Fibroblast of lung (primary cell): Measurements from ENCODE around the gene B3GALT5. TPM values are rescaled to one million over a fixed set of nuclear protein-coding genes. Genes with fewer than 3 reads are reported as not detected.

ENCODE experiments used
- DNase-seq, 2 donors: peaks; one replicate each; pipeline versions ENCODE4 v3.0.0 to v3.0.0-alpha.2; 2010; ENCODE audit warnings: low read depth in 2 of 2
- H2AFZ ChIP-seq: 2 replicates; pipeline ENCODE4 v1.5.1; 2012; ENCODE audit warnings: low read length, control low read depth, inconsistent platforms
- H3K27ac ChIP-seq: 2 replicates; pipeline ENCODE4 v1.5.1; 2011; ENCODE audit warnings: low read length, control low read depth; ENCODE audit not compliant: insufficient read depth
- H3K27me3 ChIP-seq: 2 replicates; pipeline ENCODE4 v1.5.1; 2011; ENCODE audit warnings: mild to moderate bottlenecking, low read length; ENCODE audit not compliant: control insufficient read depth, insufficient read depth
- H3K36me3 ChIP-seq: 2 replicates; pipeline ENCODE4 v1.5.1; 2011; ENCODE audit warnings: low read length; ENCODE audit not compliant: control insufficient read depth, insufficient read depth
- H3K4me1 ChIP-seq: 2 replicates; pipeline ENCODE4 v1.5.1; 2011; ENCODE audit warnings: low read length; ENCODE audit not compliant: control insufficient read depth, insufficient read depth; ENCODE audit errors: extremely low read depth
- H3K4me2 ChIP-seq: 2 replicates; pipeline ENCODE4 v1.5.1; 2011; ENCODE audit warnings: low read length, control low read depth; ENCODE audit not compliant: insufficient read depth; ENCODE audit errors: extremely low read depth
- H3K4me3 ChIP-seq, 4 experiments: fragments of 200-600 bp in 1 of 4; sonication (generic) in 1 of 4; replicated peaks in 1 of 4; 2 replicates each; pipeline ENCODE4 v1.5.1; 2011 to 2016; ENCODE audit warnings: low read length in 4 of 4, low read depth in 3 of 4, mild to moderate bottlenecking in 3 of 4, control low read depth in 2 of 4, inconsistent platforms in 1 of 4, mixed read lengths in 1 of 4; ENCODE audit not compliant: insufficient read depth in 1 of 4; ENCODE audit errors: control extremely low read depth in 1 of 4
- H3K79me2 ChIP-seq: 2 replicates; pipeline ENCODE4 v1.5.1; 2012; ENCODE audit warnings: mild to moderate bottlenecking, low read length, inconsistent platforms; ENCODE audit not compliant: control insufficient read depth, insufficient read depth
- H3K9ac ChIP-seq: 2 replicates; pipeline ENCODE4 v1.5.1; 2011; ENCODE audit warnings: mild to moderate bottlenecking, low read length, control low read depth; ENCODE audit not compliant: insufficient read depth
- H3K9me3 ChIP-seq: 2 replicates; pipeline ENCODE4 v1.5.1; 2012; ENCODE audit warnings: low read depth, low read length; ENCODE audit not compliant: control insufficient read depth, insufficient read depth
- H4K20me1 ChIP-seq: 2 replicates; pipeline ENCODE4 v1.5.1; 2011; ENCODE audit warnings: low read length; ENCODE audit not compliant: control insufficient read depth, insufficient read depth; ENCODE audit errors: extremely low read depth
- EZH2 ChIP-seq: IDR thresholded peaks from 2 replicates; pipeline ENCODE4 v1.5.1; 2012; ENCODE audit warnings: low read length, control low read depth, mild to moderate bottlenecking; ENCODE audit errors: missing control alignments
- polyA plus RNA-seq, 2 donors: library from polyadenylated mRNA; depleted of rRNA in 1 of 2; stranded (reverse) in 1 of 2; unstranded in 1 of 2; fragments of >200 nt; gene quantifications; 2 replicates each; pipeline ENCODE4 v1.2.1, GENCODE V29; 2011 to 2012; ENCODE audit warnings: missing spikeins in 1 of 2
- total RNA-seq: library from RNA; depleted of rRNA; stranded (reverse); fragments of >200 nt; gene quantifications from 2 replicates; pipeline ENCODE4 v1.2.1, GENCODE V29; 2014
- TF ChIP-seq, protein P1 (sequence below), 2 donors: IDR thresholded peaks in 1 of 2; conservative IDR thresholded peaks in 1 of 2; 1 replicate in 1 of 2; 2 replicates in 1 of 2; pipeline ENCODE4 v1.5.1; 2011 to 2012; ENCODE audit warnings: low read length in 2 of 2, control low read depth in 1 of 2, inconsistent platforms in 1 of 2, low read depth in 1 of 2, mild to moderate bottlenecking in 1 of 2

B3GALT5 gene
- total and polyA plus RNA-seq, 2 donors (not counting 1 experiment from before 2014, with no cell fraction given) = under 0.01 TPM

DNA sequence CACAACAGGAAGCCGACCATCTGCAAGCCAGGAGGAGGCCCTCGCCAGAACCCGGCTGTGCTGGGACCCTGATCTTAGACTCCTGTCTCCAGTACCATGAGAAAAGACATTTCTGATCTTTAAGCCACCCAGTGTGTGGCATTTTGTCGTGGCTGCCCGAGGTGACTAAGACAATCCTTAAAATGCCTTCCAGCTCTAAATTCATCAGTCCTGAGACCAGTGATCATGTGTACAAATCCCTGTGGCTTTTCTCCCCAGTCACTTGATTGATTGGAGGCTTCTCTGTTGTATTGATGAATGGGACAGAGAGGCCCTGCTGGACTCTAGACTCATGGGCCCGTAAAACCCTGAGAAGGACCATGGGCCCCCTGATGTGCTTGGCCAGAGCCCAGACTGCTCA lies 36.1 kb downstream of the B3GALT5 start:
- no peak for TF ChIP-seq EZH2
- TF ChIP-seq, protein P1, sequence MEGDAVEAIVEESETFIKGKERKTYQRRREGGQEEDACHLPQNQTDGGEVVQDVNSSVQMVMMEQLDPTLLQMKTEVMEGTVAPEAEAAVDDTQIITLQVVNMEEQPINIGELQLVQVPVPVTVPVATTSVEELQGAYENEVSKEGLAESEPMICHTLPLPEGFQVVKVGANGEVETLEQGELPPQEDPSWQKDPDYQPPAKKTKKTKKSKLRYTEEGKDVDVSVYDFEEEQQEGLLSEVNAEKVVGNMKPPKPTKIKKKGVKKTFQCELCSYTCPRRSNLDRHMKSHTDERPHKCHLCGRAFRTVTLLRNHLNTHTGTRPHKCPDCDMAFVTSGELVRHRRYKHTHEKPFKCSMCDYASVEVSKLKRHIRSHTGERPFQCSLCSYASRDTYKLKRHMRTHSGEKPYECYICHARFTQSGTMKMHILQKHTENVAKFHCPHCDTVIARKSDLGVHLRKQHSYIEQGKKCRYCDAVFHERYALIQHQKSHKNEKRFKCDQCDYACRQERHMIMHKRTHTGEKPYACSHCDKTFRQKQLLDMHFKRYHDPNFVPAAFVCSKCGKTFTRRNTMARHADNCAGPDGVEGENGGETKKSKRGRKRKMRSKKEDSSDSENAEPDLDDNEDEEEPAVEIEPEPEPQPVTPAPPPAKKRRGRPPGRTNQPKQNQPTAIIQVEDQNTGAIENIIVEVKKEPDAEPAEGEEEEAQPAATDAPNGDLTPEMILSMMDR (conservative IDR thresholded peaks at IDR 0.05 in 1 of 2, IDR thresholded peaks at IDR 0.05 in 1 of 2; ENCODE audit: low read depth in 1 of 2, low read length in 2 of 2) = no peak
- H3K27me3 ChIP-seq = no peaks in the 10 kb centered on the region
- no peaks in the 10 kb centered on the region for H3K4me1 ChIP-seq
- H3K79me2 ChIP-seq = no peaks in the 10 kb centered on the region
- no peak overlapping the region for H3K4me2 ChIP-seq
- no peaks in the 10 kb centered on the region for H3K36me3 ChIP-seq
- H3K4me3 ChIP-seq = no peak overlapping the region
- DNase-seq = no peak
- H2AFZ ChIP-seq = no peak overlapping the region
- H3K9me3 ChIP-seq = no peaks in the 10 kb centered on the region
- H3K27ac ChIP-seq = no peak overlapping the region
- no peak overlapping the region for H3K9ac ChIP-seq
- no peaks in the 10 kb centered on the region for H4K20me1 ChIP-seq

DNA sequence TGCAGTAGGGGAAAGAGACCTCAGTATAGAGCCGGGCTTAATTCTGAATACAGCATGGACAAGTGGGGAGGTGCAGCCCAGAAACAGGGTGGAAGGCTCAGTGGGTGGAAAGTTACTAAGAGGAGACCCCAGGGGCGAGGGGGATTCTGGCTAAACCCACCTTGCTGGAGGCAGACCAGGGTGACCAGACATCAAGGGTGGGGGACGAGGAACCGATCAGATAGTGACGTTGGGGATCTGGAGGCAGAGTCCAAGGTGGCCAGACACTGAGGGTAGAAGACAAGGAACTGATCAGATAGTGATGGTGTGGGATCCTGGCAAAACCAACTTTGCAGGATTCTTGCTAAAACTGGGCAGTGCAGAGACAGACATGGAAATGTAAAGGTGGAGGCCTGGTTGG lies 36.8 kb downstream of the B3GALT5 start:
- Histone ChIP-seq H4K20me1 (no peaks in the 10 kb centered on the region), H3K4me1 (no peaks in the 10 kb centered on the region), H3K27ac (no peak overlapping the region), H3K27me3 (no peaks in the 10 kb centered on the region), H3K4me2 (no peak overlapping the region), H3K9ac (no peak overlapping the region), H3K79me2 (no peaks in the 10 kb centered on the region), H2AFZ (no peak overlapping the region), H3K36me3 (no peaks in the 10 kb centered on the region), H3K9me3 (no peaks in the 10 kb centered on the region), H3K4me3 (no peak overlapping the region)
- TF ChIP-seq EZH2 = no peak
- TF ChIP-seq, protein P1 (conservative IDR thresholded peaks at IDR 0.05 in 1 of 2, IDR thresholded peaks at IDR 0.05 in 1 of 2; ENCODE audit: low read depth in 1 of 2, low read length in 2 of 2) = no peak
- no peak for DNase-seq

DNA sequence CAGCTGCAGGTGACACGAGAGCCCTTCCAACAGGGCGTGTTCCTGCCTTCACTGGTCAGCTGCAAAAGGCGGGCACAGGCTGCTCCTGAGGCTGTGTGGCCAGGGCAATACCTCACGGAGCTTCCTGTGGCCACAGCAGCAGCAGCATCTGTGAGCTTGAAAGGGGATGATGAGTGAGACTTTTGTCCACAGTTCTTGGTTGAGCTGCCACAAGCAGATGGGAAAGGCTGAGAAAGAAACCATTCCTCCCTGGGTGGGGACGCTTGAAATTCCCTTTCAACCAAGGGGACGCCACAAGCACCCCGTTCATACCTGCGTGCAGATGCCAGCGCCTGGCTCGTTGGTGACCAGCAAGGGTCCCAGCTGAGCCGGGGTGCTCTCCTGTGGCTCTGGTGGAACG lies 37.6 kb downstream of the B3GALT5 start:
- Histone ChIP-seq H4K20me1 (no peaks in the 10 kb centered on the region), H3K9me3 (no peaks in the 10 kb centered on the region), H3K4me3 (no peak overlapping the region), H3K79me2 (no peaks in the 10 kb centered on the region), H3K4me1 (no peaks in the 10 kb centered on the region), H3K4me2 (no peak overlapping the region), H3K27me3 (no peaks in the 10 kb centered on the region), H3K36me3 (no peaks in the 10 kb centered on the region), H2AFZ (no peak overlapping the region), H3K27ac (no peak overlapping the region), H3K9ac (no peak overlapping the region)
- no peak for DNase-seq
- TF ChIP-seq EZH2 = no peak
- TF ChIP-seq, protein P1 (conservative IDR thresholded peaks at IDR 0.05 in 1 of 2, IDR thresholded peaks at IDR 0.05 in 1 of 2; ENCODE audit: low read depth in 1 of 2, low read length in 2 of 2) = no peak
